CD4-positive, alpha-beta T cell treated with Interleukin-17A for 1 hour (primary cell): ENCODE data around the gene PQBP1.

Experiments used
- DNase-seq: peaks from one replicate; pipeline ENCODE4 v3.0.0-alpha.2; 2020

Gene PQBP1

DNA sequence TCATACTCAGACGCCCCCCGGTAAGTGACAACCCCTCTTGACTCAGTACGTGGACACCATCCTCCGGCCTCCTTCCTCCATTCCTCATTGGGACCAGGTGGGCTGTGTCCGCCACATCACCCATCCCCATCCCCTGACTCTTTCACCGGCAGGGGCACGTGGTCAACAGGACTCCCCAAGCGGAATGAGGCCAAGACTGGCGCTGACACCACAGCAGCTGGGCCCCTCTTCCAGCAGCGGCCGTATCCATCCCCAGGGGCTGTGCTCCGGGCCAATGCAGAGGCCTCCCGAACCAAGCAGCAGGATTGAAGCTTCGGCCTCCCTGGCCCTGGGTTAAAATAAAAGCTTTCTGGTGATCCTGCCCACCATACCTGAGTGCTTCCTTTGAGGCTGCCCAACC is 5.0 kb downstream of the PQBP1 start:
- DNase-seq: no peak

DNA sequence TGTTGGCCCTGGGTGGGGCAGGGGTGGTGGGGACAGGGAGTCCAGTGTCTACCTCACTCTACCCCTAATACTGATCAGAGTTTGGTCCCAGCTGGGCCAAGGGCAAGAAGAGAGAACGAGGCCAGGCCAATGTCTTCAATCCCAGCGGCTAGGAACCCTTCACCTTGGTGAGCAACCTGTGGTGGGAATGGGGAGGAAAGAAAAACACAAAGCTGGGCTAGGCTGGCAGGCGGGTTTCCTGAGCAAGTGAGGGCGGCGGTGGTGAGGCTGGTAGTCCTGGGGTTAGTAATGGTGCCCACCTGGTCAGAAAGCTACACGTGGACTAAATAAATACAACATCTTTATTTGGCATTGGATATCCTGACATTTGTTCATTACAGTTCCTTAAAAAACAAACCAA is 5.6 kb downstream of the PQBP1 start:
- no peak for DNase-seq

DNA sequence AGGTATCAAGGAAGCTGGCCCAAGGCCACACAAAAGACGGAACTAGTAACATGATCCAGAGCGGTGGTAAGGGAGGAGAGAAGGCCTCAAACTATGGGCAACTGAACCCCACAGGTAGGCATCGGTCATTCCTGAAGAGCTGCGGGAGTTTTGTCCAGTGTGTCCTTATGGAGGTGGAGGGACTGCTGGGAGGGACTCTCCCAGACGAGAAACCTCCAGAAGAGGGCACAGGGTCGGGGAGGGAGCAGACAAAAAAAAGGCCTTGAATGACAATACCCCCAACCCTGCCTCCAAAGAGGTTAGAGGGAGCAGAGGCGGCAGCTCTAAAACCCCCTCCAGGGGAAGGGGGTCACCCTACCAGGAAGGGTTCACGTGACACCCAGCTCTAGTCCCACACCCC is 6.5 kb downstream of the PQBP1 start:
- DNase-seq: no peak

DNA sequence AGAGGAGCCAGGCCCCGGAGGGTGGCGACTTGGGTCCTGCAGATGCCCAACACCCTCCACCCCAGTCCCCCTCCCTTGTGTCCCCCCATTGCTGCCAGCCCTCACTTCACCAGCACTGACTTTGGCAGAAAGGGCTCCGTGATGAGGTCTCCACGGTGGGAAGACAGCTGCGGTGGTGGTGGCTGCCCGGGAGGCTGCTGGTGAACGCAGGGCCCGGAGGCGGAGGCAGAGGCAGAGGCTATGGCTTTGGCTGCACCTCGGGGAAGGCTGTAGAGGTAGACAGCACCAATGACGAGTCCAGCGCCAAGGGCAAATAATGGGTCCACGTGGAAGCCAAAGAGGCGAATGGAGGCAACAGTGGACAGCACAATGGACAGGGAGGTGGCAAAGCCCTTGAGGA is 6.9 kb downstream of the PQBP1 start:
- DNase-seq: no peak

DNA sequence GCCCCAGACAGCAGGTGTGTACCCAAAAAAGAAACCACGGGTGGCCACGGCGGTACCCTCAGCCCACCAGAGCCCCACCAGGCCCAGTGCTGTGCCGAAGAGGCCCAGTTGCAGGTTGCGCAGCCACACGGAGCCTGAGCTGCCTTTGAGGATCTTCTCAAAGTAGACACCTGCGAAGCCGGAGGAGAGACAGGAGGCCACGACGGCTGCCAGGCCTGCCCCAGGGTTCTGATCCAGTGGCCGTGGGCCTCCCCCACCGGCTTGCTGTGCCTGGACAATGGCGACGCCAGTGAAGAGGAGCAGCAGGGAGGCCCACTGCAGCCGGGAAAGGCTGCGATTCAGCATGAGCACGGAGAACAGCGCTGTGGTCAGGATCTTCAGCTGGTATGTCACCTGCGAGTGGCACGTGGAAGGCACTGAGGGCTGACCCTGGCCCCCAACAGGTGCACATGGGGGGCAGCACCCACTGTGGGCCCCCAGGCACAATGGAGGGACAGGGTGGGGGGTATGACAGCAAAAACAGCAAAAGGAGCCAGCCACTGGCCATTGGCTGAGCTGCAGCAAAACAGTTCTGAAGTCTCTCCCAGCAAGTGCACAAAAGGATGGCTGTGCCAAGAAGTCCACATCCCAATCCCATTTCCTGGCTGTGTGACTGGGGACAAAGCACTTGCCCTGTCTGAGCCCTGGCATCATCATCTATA is 7.5 kb downstream of the PQBP1 start:
- DNase-seq: no peak

DNA sequence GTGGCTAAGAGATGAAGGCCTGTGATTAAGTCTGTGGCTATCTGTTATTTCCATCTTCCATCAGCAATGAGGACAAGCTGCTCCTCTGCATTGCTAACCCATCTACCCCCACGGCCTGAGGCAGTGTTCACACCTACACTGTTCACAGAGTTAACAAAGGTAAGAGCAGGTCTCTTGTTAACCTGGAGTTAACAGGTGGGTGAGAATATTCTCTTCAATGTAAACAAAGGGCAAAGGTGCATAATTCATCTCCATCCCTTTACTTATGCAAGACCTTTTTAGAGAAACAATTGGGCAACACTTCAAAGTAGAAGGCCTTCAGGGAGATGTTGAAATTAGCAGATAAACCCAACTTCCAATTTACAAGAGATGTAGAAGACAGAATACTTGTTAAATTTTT is 10.9 kb downstream of the PQBP1 start:
- no peak for DNase-seq

DNA sequence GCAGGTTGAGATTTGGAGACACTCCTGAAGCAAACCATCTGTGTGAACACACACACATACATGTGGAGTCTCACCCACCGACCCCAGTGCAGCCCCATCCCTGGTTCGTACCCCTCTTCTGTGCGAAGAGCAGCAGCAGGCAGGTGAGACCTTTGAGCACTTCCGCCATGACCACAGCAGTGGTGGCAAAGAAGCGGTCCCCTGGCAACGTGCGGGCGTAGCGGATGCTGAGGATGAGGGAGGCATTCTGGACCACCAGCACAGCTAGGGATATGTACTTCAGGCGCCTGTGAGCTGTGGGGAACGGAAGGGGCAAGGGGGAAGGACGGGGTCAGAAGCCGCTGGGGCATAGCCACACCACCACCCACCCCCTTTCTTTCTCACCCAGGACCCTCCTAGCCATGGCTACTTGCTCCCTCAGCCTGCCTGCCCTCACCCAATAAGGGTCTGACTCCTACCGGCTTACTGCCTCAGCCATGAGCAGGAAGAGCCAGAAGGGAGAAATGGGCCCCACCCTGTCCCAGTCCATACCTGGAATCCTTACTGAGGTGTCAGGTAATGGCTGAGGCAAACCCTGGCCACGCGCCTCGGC is 12.1 kb downstream of the PQBP1 start:
- peak; percentile 39 for DNase-seq

DNA sequence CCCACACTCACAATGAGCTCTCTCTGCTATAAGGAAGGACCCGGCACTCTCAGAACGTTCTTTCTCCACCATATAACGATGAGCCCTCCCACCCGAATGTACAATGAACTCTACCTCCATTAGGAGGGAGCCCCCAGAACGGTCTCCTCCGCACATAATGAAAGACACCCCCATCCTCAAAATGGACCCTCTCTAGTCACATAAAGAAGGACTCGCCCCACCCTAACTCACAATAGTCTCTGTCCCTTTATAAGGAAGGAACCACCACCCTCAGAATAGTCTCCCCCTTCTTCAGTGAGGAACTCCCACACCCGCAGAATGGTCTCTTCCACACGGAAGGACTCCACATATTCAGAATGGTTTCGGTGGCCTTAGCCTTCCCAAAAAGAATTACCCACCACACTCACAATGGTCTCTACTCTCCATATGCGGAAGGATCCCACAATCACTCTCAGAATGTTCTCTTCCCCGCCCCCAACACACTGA is 13.2 kb downstream of the PQBP1 start:
- no peak for DNase-seq

DNA sequence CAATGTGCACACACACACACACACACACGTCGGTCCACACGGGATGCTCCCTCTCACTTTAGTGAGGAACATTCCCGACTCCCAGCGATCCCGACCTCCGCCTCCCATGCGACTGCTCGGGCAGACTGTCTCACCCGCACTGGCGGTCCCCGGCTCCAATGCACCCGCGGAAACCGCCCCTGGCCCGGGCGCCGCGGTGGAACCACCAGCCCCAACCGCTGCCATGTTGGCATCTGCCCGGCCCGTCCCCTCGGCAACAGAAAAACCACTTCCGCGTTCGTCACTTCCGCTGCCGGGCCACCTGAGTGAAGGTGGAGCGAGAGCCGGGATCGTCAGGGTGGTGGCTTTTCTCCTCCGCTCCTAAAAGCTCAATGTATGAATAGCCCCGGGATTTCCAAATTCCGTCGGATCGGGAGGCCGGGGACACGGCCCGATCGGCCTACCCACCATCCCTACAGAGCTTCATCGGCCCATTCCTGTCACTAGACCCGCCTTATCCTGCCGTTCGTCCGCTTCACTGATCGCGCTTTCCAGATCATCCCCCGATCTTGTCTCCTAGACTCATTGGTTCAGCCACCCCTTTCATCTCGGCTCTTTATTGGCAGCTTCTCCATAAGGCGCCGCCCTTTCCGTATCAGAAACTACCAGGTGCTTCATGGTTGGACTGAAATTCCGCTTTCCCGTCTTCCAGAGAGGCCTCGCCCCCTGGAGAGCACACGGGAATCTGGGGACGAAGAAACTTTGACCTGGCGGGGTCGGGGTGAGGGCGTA is 13.9 kb downstream of the PQBP1 start, which contains the start of gene SLC35A2:
SLC35A2 (minus strand) TSS at position 235 of the 771 bp plus-strand sequence; CDS start at position 225, 10 bp downstream.
- peak; percentile 90 for DNase-seq

DNA sequence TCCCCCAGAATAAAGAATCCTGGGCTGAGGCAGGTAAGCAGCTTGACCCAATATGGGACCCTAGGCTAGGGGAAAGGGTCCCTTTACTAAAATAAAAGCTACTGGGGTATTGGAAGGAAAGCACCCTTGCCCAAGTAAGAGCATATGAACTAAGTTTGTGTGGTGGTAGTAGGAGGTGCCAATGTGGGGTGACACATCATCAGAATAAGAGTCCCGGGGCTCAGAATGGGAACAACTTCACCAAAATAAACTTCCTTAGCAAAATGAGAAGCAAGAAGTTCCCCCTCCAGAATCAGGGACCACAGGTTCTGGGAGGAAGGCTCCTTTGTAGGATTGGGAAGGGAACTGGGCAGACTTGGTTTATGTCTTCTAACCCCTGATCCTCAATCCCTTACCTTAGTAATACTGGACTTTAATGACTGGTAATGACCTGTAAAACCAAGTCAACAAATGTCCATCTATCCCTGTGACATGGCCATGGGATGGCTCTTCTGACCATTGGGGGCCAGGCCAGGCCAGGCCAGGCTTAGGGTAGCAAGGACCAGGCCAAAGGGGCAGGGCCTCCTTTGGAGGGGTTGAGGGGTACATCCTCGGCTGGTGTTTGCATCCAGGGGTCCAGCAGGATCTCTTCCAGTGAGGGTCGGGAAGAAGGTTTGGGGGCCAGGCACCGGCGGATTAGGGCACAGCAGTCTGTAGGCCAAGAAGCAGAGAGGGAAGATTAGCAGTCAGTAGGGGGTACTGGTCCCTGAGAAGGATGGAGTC is 16.1 kb downstream of the PQBP1 start:
- DNase-seq: no peak

DNA sequence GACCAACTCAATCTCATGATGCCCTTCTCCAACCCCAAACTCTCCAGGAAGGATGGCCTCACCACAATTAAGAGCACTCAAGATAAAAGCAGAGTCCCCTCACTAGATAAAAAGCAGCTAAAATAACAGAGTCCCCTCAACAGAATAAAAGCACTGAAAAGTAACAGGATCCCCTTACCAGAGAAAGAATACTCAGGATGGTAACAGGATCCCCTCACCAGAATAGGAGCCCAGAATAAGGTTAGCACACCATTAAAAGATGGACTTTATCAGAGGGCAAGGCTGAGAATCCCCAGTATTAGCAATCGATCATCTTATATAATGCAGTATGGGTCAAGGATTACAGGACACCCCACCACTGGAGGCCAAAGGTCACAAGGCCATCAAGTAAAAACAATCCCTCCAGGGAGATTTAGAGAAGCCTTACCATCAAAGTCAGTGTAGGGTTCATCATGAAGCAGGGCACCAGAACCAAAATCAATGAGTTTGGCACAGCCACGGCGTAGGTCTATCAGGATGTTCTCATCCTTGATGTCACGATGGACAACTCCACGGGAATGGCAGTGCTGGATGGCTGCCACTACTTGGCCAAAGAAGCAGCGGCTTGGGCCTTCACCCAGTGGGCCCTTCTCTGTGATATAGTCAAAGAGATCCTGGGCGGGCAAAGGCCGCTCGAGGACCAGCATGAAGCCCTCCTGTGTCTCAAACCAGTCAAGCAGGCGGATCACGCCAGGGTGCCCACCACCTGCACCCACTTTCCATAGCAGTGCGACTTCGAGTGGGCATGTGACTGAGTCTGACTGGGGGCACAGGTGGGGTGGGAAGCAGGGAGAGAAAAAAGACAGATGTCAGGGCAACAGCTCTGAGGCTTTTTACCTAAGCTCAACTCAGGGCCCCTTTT is 17.1 kb downstream of the PQBP1 start:
- no peak for DNase-seq

DNA sequence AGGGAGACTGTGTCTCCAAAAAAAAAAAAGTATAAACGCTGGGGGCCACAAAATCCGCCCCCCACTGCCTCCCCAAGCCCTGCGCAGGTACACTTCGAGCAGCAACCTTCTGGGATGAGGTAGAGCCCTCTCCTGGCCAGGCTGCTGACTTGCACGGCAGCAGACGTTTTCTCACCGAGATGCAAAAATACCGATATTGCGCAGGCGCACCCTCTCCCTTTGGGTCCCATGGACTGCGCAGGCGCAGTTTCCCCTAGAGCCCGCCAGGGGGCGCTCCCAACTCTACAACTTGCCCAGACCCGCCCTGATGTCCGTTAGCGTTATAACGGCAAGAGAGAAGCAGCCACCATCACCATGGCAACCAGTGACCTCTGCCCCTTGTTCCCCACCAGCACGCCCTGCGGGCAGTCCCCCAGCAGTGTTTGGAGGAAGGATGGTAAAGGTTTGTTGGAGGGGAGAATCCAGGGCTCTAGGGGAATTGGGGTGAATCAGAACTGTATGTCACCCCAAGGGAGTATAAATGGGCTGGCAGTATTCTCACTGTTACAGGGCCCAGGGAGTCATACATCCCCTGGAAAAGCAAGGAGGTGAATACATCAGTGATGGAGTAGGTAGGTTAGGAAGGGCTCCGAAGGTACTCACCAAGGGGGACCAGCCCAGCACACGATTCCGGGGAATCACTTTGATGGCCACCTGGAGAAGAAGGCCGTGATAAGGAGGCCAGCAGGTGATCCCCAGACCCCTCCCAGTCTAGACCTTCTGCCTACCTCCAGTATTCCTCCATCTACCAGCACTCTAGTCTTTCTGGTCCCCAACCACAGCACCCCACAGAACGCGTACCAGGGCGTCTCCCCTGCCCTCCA is 19.6 kb downstream of the PQBP1 start:
- DNase-seq: peak; percentile 94

DNA sequence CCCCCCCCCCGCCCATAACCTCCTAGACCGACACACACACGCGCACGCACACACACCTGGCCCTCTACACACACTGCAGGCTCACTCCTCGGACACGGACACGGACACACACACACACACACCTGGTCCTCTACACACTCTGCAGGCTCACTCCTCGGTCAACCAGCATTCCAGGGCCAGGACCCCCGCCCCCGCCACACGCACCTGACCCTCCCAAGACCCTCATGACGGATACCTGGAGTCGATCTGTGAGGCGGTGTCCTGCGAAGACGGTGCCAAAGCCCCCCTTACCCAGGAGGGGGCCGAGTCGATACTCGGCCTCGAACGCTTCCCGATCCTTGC is 20.5 kb downstream of the PQBP1 start:
- no peak for DNase-seq

DNA sequence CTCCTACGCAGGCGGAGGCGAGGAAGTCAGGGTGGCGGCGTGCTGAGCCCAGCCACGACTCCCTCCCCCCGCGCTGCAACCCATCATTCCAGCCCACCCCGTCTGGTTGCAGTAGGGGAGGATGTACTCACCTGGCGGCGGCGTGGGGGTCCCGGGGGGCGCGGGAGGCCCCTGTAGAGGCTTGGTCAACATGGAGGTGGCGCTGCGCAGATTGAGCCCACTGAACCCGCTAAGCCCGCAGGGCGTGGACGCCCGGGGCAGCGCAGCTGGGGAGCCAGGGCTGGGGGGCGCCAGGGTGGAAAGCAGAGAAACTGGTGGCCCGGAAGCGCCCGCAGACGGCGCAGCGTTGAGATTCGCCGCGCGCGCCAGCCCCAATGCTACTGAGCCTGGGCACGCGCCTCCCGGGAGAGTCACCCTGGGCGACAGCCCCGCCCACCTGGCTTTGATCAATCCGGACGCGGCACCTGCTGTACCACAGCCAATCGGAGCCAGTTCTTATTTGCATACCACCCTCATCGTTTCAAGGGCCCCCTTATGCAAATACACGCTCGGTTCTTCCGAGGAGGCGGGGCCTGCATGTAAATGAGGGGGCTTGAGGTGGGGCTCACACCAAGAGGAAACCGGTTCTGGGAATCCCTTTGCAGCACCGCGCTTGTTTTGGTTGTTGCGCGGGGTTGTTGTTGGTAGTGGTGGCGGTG is 21.1 kb downstream of the PQBP1 start, which contains the start of gene PIM2:
PIM2 (minus strand) TSS at position 382 of the 698 bp plus-strand sequence; CDS start at position 192, 190 bp downstream.
- DNase-seq: peak; percentile 97

DNA sequence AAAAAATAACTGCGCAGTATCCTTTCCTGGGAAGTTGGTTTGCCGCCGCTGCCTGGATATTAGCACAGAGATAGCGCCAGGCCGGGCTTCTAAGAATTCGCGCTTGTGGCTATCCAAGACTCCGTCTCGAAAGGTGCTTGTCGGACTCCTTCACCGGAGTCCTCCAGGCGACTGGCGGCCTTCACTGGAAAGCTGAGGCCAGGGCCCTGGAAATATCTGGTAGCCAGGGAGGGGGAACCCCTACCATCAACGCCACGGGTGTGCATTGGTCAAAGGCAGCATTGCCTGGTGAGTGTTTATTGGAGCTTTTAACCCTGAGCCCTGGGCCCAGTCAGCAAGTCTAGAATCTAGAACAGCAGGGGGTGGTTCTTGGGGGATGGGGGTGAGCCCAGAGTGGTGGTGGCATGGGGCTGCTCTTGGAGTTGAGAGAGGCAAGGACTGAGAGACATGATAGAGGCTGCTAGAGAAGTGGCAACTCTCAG is 21.7 kb downstream of the PQBP1 start:
- peak; percentile 62 for DNase-seq

DNA sequence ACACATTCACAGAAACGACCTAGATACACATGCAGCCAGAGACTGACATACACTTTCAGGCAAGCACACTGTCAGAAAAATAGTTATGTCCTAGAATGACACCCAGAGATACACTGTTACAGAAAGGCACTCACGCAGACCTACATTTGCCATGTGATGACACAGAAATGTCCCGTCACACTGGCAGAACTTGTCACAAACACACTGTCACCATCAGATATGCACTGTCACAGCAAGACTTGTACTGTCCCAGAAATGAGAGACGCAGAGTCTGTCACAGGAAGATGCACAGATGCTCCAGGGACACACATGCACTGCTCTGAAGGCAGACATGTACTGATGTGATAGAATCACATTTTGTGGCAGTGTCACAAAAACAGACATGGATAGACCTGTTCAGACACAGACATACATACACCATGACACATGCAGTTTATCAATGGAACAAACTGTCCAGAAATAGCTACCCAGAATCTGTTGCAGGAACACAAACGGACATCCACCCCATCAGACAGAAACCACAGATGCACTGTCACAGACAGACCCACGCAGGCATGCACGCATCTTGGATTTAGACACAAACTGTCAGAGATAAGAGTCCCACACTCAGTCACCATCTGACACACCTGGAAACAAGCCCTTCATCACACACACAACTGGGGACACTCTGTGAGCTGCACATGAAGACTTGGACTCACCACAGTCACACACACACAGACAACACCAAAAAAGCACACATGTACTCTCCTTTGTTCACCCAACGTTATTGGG is 22.4 kb downstream of the PQBP1 start:
- DNase-seq: peak; percentile 59

DNA sequence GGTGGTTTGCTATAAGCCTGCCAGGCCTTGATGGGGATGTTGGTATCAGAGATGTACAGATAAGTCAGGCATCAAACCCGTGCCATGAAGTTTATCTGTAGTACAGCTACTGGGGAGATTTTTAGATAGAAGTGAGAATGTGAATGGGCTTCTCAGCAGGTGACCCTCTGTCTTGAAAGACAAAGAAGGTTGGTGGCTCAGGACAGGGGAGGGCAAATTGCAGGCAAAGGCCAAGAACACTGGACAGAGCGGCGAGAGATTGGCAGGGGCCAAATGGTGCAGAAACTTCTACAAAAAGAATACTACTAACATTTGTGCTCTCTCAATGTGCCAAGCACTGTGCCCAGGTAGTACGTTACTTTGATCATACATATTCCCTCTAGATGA is 23.0 kb downstream of the PQBP1 start:
- DNase-seq: no peak

DNA sequence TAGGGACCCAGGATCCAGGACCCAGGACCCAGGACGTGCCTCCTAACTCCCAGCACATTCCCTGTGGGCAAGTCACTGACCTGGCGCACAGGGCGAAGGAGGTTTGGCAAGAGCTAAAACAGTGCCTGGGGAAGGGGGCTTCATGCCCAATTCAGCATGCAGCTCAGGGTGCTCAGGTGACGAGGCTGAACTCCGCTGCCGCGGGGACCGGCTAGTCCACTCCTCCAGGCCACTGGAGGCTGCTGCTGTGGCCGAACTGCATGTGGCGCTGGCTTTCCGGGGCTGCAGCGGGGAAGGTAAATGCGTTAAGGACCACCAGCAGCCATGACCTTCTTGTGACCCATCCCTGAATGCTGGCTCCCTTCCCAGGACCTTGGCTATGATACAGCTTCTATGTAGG is 26.0 kb downstream of the PQBP1 start:
- no peak for DNase-seq

DNA sequence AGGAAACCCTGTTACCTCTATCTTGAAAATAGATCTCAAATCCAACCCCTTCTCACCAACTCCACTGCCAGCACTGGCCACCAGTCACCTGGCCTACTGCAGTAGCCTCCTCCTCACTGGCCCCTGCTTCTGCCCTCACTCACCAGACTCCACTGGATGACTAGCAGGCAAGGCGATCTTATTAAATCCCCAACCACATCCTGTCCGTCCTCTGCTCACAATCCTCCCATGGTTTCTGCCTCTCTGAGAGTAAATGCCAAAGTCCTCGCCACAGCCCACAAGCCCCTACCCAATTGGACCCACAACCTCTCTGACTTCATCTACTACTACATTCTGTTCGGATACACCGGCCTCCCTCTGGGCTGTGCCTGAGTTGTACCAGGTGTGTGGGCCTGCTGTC is 26.5 kb downstream of the PQBP1 start:
- no peak for DNase-seq
